Measurements from ENCODE around the gene MSI2. TPM values are rescaled to one million over a fixed set of nuclear protein-coding genes. Genes with fewer than 3 reads are reported as not detected.

Gene MSI2
- total and polyA plus RNA-seq, 7 donors = 12.6 to 25.8 (median 21.3) TPM

GRCh38 chr17:57485566-57485865, 229.2 kb downstream of the MSI2 start:
- no peaks in the 10 kb centered on the region for H3K36me3 ChIP-seq
- no peaks in the 10 kb centered on the region for H3K9me3 ChIP-seq
- H3K4me1 ChIP-seq = peaks cover 0 to 50% (median 40%) of the 10 kb centered on the region in 4 donors
- intact Hi-C loops (cut with DNase I) = no loop called here
- no peak overlapping the region for H3K4me3 ChIP-seq
- no peaks in the 10 kb centered on the region for H3K27me3 ChIP-seq
- H3K27ac ChIP-seq = no peak overlapping the region
- WGBS, 2 donors = 66 to 89% methylated on average over 4 of the region's 4 CpGs
- DNase-seq = no peak
- TF ChIP-seq CTCF (IDR thresholded peaks at IDR 0.05) (no peak), POLR2AphosphoS5 (IDR thresholded peaks at IDR 0.05) (no peak), EP300 (IDR thresholded peaks at IDR 0.05) (no peak), POLR2A (IDR thresholded peaks at IDR 0.05) (no peak)

GRCh38 chr17:57485916-57486881, 229.9 kb downstream of the MSI2 start:
- Histone ChIP-seq H3K36me3 (no peaks in the 10 kb centered on the region), H3K27me3 (no peaks in the 10 kb centered on the region), H3K4me1 (peaks cover 0 to 48% (median 37%) of the 10 kb centered on the region in 4 donors), H3K9me3 (no peaks in the 10 kb centered on the region), H3K4me3 (no peak overlapping the region), H3K27ac (no peak overlapping the region)
- no peak for DNase-seq
- WGBS, 2 donors = 70 to 77% methylated on average over 13 of the region's 13 CpGs
- no peak for TF ChIP-seq POLR2A (IDR thresholded peaks at IDR 0.05)
- TF ChIP-seq CTCF (IDR thresholded peaks at IDR 0.05) = no peak
- intact Hi-C loops (cut with DNase I) = no loop called here

- Histone ChIP-seq H3K9me3 (no peaks in the 10 kb centered on the region), H3K27ac (no peak overlapping the region), H3K4me3 (no peak overlapping the region), H3K4me1 (peaks cover 0 to 41% (median 30%) of the 10 kb centered on the region in 4 donors), H3K36me3 (no peaks in the 10 kb centered on the region), H3K27me3 (no peaks in the 10 kb centered on the region)
- TF ChIP-seq POLR2AphosphoS5 (IDR thresholded peaks at IDR 0.05) (no peak), POLR2A (IDR thresholded peaks at IDR 0.05) (no peak), EP300 (IDR thresholded peaks at IDR 0.05) (no peak), CTCF (IDR thresholded peaks at IDR 0.05) (no peak)
- intact Hi-C loops (cut with DNase I) = no loop called here
- DNase-seq = no peak
- WGBS, 2 donors = 74 to 94% methylated on average over 4 of the region's 4 CpGs
Observed at GRCh38 chr17:57486882-57487301, 230.6 kb downstream of the MSI2 start.

- Histone ChIP-seq H3K9me3 (no peaks in the 10 kb centered on the region), H3K27ac (no peak overlapping the region), H3K27me3 (no peaks in the 10 kb centered on the region), H3K4me1 (peaks cover 0 to 34% (median 23%) of the 10 kb centered on the region in 4 donors), H3K36me3 (no peaks in the 10 kb centered on the region), H3K4me3 (no peak overlapping the region)
- 66 to 94% methylated on average over 5 of the region's 5 CpGs for WGBS, 2 donors
- TF ChIP-seq CTCF (IDR thresholded peaks at IDR 0.05) (no peak), POLR2A (IDR thresholded peaks at IDR 0.05) (no peak), POLR2AphosphoS5 (IDR thresholded peaks at IDR 0.05) (no peak), EP300 (IDR thresholded peaks at IDR 0.05) (no peak)
- intact Hi-C loops (cut with DNase I) = no loop called here
- no peak for DNase-seq
Observed at GRCh38 chr17:57487573-57487972, 231.2 kb downstream of the MSI2 start.

Measured in sigmoid colon (tissue), 7 donors.